ENCODE results near the gene ARHGAP30.
"Not testable (repeated sequence)": the region's sequence is repeated elsewhere in the genome, so short reads cannot be mapped to it uniquely, and the experiment has no call there.

The ARHGAP30 gene

DNA sequence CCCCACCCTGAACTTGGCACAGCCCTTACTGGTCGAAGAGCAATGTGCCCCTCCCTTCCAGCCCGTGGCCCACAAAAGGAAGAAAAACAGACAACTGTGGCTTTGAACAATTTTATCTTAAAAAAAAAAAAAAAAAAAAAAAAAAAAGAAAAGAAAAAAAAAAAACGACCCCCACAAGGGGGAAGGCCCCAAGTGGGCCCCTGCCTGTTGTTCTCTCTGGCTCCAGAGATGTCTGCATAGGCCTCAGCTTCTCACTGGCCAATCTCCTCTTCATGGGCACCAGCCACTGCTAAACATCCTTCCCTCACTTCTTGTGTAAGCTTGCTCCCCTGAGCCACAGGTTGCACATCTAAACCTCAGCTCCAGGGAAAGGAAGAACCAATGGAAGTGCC, 30.5 kb downstream of the ARHGAP30 start:
- DNase-seq: no peak

DNA sequence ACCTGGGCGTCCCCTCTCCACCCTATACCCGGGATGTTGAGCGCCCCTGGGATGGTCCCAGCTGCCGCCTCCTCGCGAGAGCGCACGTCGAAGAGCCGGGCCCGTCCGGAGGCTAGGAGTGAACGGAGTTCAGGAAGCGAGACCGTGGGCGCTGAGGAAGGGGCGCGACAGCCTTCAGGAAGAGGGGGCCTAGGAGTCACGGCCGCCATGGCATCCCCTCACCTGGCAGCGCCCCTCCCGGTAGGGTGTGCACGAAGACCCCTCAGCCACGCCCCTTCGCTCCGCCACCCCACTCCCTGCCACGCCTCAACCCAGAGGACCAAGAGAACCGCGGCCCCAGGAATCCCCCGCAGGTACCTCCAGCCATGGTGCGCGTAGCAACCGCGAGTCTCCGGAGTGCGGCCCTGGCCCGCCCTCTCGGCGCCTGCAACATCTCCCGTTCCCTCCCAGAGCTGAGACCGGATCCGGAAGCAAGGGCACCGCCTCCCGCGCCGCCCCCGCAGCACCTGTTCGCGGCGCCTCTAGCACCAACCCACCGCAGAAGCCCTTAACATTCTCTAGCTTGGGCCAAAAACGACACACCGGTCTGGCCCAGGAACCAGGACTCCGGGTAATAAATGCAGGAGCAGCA, 31.1 kb downstream of the ARHGAP30 start, which contains the start of gene TSTD1:
Gene TSTD1 (minus strand): TSS at position 442 of the 631 bp plus-strand sequence. CDS start 75 bp downstream, at position 367.
- peak in 23 of 56 donors; percentile 5 to 57 (median 27) for DNase-seq

DNA sequence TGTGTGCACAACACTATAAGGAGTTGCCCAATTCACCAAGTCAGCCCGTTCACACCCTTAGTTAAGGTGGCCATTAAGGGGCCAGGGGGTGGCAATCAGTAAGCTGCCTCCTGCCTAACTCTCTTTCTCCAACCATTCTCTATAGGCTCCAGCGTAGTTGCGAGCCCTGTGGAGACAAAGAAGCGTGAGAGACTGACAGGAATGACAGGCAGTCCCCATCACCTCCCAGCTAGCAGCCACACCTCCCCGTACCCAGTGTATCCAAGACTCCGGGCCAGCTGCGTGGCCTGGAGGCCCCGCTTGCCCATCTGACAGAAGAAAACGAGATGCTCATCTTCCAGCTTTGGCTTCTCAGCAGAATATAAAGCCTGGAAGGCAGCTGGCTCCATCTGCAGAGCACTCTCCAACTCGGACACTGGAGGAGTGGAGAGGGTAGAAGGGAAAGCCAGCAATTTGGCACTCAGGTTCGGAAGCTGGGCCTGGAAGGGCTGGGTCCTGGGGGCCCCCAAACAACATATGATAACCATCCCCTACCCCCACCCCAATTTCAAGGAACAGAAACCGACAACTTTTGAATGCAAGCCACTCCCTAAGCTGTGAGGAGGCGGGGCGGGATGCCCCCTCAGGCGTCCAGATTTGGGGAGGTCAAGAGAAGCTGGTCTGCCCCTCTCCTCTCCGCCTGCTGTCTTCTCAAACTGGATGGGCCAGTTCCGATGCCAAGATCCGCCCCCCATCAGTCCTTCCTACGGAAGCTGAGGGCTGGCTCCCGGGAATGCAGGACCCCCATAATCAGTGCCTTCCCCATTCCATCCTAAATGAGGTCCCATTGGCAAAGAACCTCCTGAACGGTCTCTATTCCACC, 31.8 kb downstream of the ARHGAP30 start:
- no peak for DNase-seq

DNA sequence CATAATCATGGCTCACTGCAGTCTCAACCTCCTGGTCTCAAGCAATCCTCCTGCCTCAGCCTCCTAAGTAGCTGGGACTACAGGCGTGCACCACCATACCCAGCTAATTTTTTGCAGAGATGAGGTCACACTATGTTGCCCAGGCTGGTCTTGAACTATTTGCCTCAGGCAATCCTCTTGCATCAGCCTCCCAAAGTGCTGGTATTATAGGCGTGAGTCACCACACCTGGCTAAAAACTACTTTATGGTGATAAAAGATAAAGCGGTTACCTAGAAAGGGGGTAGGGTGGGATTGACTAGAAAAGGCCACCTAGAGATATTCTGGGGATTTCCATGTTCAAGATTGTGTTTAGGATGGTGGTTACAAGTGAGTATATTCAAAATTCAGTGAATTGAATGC, 35.9 kb downstream of the ARHGAP30 start:
- DNase-seq: no peak

DNA sequence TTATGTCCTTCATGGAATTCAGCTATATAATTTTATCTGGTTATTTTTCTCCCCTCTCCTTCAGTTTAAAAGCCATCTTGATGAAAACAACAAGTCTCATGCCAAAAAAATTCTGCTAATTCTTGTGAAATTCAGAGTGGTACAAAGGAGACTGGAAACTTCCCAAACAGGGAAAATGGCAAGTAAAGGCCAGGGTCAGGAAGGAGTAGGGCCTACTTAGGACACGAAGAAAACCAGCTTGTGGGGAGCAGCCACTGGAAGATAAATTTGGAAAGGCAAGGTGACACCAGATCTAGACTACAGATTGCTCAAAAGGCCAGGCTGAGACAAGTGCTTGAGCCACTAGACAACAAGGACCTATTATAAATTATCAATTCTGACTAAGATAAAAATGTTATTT, 37.3 kb downstream of the ARHGAP30 start:
- DNase-seq: no peak

DNA sequence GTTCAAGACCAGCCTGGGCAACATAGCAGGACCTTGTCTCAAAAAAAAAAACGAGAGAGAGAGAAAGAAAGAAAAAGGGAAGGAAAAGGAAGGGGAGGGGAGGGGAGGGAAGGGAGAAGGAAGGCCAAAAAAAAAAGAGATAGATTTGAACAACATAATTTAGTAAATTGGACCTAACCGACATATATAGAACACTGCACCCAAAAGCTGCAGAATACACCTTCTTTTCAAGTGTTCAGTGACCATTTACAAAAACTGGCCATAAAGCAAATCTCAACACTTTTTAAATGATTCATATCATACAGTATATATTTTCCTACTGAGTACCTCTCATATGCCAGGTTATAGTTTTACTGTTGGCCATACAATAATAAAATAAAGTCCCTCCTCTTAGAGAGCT, 37.8 kb downstream of the ARHGAP30 start:
- no peak for DNase-seq

DNA sequence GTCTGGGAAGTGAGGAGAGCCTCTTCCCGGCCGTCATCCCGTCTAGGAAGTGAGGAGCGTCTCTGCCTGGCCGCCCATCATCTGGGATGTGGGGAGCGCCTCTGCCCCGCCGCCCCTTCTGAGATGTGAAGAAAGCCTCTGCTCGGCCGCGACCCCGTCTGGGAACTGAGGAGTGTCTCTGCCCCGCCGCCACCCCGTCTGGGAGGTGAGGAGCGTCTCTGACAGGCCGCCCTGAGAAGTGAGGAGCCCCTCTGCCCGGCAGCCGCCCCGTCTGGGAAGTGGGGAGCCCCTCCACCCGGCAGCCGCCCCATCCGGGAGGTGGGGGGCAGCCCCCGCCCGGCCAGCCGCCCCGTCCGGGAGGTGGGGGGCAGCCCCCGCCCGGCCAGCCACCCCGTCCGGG, 40.2 kb downstream of the ARHGAP30 start:
- not testable (repeated sequence) for DNase-seq

DNA sequence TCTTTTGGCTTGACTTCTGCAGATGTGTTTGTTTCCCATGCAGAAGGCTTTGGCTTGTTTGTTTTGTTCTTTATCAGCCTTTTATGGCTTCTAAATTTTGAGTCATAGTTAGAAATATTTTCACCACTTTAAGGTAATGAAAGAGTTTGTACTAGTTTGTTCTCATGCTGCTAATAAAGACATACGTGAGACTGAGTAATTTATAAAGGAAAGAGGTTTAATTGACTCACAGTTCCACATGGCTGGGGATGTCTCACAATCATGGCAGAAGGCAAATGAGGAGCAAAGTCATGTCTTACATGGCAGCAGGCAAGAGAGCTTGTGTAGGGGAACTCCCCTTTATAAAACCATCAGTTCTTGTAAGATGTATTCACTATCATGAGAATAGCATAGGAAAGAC, 42.7 kb downstream of the ARHGAP30 start:
- DNase-seq: not testable (repeated sequence)

DNA sequence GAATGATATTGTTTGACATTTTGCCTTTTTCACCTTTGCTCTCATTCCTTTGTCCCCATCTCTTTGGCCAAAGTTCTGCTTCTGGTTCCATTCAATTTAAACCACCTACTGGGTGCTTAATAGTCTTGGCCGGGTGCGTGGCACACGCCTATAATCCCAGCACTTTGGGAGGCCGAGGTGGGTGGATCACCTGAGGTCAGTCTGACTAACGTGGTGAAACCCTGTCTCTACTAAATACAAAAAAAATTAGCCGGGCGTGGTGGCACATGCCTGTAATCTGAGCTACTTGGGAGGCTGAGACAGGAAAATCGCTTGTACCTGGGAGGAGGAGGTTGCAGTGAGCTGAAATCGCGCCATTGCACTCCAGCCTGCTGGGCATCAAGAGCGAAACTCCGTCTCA, 47.3 kb downstream of the ARHGAP30 start:
- not testable (repeated sequence) for DNase-seq

DNA sequence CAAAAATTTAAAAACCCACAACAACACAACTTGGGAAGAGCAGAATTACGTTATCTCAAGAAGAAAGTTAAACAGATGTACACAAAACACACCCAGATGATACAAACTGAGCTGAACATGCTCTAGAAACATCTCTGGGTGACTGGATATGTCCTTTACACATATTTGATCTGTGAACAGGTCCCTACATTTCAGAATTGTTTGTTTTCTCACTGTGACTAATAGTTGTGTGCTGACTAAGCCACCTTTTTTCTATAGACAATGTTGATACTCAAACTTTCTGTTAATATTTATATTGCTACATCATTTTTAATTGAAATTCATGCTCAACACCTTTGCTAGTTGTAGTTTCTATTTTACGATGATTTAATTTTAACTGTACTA, 47.7 kb downstream of the ARHGAP30 start:
- DNase-seq: no peak

DNA sequence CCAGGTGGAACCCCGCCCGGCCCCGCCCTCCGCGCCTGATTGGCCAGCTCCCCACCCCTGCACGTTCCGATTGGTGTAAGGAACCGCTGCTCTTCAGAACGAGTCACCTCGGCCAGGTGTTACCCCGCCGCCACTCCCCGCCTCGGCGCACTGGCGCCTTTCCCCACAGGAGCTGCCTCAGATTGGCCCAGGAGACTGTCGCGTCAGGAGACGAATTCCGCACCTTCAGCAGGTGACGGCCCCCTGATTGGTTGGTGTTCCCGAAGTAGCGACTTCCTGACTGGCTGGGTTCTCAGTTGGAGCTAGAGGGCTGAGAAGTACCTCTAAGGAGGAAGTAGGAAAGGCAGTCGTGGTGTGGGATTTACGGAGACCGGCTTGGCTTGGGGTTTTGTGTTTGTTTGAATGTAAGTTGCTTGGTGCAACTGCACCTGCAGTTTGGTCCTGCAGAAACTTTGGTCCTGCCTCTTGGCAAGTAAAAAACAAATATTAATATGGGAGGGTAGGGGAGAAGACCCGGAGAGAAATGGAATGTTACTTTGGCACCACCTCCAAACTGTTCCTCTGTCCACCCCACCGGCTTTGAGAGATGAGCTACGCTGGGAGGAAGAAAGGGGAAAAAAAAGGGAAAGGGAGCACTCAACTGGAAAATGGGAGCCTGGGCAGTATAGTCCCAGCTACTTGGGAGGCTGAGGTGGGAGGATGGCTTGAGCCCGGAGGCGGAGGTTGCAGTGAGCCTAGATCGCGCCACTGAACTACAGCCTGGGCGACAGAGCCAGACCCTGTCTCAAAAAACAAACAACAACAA, 48.3 kb downstream of the ARHGAP30 start:
- peak in 39 of 56 donors; percentile 11 to 72 (median 39) for DNase-seq

DNA sequence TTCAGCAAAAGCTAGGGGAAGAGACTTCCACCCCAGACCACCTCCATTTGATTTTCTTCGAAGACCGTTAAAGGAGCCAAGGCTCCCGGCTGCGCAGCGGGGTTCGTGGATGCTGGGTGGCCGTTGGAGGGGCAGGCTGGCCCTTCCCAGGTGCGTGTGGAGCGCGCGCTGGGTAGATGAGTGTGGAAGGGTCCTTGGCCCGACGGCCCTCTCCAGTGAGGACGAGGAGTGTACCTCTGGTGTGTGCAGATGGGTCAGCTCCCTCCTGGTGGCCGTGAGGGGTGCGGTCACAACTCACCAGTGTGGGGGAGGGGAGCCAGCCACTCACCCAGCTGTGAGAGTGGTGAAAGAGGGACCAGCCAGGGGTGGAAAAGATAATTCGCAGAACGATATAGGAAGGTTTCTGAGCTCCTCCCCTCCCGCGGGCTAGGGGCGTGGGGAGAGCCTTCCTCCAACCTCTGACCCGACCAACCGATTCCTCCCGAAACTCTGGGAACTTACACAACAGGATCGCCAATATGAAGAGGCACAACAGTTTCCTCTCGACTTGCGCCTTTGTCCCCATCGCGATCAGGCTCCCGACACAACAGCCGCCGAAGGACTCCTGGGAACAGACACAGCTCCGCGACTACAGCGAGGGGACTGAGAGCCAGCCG, 49.1 kb downstream of the ARHGAP30 start, which contains the start of gene F11R:
Gene F11R (minus strand): TSS at position 644 of the 656 bp plus-strand sequence. CDS start 79 bp downstream, at position 565.
- peak in 3 of 56 donors; percentile 3 to 21 (median 8) for DNase-seq

DNA sequence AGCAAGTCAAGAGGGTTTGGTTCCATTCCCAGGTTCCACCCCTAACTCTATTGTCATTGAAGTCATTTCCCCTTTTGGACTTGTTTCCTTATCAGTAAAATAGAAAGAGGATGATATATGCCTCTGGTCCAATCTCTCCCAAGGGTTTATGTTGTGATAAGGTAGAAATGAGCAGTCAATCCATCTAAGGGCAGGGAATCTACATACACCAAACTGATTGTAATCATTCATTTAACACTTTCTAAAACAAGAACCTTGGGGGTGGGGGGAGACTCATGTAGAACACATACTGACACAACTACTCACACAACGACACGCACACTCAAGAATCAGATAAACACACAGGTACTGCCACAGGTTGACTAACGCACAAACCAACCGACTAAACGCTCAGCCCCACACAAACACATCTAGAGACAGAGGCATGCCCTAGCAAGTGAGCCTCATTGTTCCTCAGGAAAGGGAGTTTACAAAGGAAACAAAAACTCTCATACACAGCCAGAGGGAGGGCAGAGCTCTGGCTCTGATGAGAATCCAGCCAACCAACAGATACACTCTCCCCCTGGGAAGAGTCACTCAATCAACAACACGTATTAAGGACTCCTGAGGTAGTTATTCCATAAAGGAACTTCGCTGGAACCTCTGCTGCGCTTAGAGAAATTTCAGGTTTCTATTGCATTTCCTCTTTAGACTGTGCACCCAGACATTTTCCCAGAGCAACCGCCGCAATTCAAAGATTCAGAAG, 49.8 kb downstream of the ARHGAP30 start:
- no peak for DNase-seq

DNA sequence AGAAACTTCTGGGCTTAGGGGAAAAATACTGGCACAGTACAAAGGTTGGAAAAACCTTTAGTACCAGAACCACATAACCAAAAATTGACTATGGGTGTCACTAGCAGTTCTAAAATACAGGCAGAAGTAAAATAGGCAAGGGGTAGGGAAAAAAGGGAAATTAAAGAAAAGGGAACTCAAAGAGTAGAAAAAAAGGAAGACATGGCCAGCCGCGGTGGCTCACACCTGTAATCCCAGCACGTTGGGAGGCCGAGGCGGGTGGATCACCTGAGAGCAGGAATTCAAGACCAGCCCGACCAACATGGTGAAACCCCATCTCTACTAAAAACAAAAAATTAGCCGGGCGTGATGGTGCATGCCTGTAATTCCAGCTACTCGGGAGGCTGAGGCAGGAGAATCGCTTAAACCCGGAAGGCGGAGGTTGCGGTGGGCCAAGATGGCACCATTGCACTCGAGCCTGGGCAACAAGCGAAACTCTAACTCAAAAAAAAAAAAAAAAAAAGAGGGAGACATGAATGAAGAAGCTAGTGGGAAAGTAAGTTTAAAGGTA, 50.5 kb downstream of the ARHGAP30 start:
- not testable (repeated sequence) for DNase-seq

DNA sequence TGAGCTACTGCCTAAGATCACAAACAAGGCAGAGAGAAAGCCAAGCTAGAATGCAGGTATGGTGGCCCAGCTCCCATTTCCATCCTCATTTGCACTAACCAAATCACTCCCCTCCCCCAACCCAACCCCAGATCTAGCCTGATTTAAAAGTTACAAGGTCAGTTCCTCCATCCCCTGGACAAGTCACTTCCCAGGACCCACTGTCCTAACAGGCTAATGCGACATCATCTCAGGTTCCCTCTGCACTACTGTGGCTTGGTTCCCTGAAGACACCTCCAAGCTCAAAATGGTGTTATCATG, 51.1 kb downstream of the ARHGAP30 start:
- DNase-seq: no peak

DNA sequence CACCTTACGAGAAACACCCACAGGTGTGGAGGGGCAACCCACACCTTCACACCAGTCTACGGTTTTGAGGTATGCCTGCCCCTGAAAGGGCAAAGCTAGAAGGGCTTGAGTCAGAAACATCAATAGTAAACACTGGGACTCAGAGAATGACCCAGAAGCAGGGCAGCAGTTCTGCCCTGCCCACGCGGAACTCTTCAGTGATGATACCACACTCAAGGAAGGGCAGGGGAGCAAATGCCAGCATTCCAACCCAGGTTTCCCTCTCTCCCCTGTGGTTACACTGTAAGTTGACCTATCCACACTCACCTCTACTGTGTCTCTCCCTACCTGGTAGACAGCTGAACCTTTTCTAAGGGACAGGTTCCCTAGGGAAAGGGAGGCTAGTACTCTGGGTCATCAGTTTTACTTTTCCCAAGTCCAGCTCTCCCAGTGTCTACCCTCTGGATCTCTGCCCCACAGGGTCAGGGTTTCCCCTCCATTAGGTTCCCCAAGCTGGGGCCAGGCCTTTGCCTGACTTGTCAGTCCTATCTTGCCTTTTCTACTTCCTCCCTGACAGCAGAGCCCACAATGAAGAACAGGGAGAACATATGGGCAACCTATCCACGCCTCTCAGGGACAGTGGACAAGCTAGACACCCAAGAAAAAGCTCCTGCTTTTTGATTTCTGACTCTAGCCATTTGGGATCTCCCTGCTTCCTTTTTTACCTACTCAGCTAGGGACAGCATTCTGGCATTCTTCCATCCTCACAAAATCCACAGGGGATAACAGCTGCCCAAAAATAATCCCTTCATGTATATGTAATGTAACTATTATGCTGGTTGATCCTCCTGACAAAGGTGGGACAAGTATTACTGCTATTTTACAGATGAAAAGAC, 51.7 kb downstream of the ARHGAP30 start:
- DNase-seq: no peak

DNA sequence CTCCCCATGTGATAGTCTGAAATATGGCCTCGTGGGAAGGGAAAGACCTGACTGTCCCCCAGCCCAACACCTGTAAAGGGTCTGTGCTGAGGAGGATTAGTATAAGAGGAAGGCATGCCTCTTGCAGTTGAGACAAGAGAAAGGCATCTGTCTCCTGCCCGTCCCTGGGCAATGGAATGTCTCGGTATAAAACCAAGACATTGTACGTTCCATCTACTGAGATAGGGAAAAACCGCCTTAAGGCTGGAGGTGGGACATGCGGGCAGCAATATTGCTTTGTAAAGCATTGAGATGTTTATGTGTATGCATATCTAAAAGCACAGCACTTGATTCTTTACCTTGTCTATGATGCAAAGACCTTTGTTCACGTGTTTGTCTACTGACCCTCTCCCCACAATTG, 52.5 kb downstream of the ARHGAP30 start:
- not testable (repeated sequence) for DNase-seq

DNA sequence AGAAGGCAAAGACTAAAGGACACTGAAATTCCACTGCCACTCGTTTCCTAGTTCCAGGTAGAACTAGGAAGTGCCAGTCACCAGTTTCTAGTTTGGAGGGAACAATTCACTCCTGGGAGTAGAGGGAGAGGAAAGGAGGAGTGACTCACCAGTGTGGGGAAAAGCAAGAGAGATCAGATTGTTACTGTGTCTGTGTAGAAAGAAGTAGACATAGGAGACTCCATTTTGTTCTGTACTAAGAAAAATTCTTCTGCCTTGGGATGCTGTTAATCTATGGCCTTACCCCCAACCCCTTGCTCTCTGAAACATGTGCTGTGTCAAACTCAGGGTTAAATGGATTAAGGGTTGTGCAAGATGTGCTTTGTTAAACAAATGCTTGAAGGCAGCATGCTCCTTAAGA, 53.0 kb downstream of the ARHGAP30 start:
- DNase-seq: not testable (repeated sequence)
